ACC112 (cell line): ENCODE data around the gene RTF2.

Experiments
- H2AFZ ChIP-seq: fragments of 200-600 bp; sonication (generic); one replicate; pipeline ENCODE4 v1.6.0; 2017; ENCODE audit warnings: antibody characterized with exemption, low read length; ENCODE audit not compliant: unreplicated experiment
- H3K27ac ChIP-seq: fragments of 200-600 bp; sonication (generic); 2 replicates; pipeline ENCODE4 v1.5.1; 2014; ENCODE audit warnings: low read depth, mild to moderate bottlenecking, antibody characterized with exemption, low read length, moderate library complexity
- H3K27me3 ChIP-seq: fragments of 200-600 bp; sonication (generic); 2 replicates; pipeline ENCODE4 v1.6.1; 2014; ENCODE audit warnings: mild to moderate bottlenecking, antibody characterized with exemption, low read length, moderate library complexity, mixed read lengths; ENCODE audit not compliant: insufficient read depth
- H3K36me3 ChIP-seq: fragments of 200-600 bp; sonication (generic); 2 replicates; pipeline ENCODE4 v1.6.1; 2016; ENCODE audit warnings: mild to moderate bottlenecking, antibody characterized with exemption, low read length, moderate library complexity, mixed read lengths; ENCODE audit not compliant: insufficient read depth
- H3K4me1 ChIP-seq: fragments of 200-600 bp; sonication (generic); one replicate; pipeline ENCODE4 v1.6.1; 2016; ENCODE audit warnings: low read length, mixed read lengths; ENCODE audit not compliant: insufficient read depth, unreplicated experiment, control insufficient read depth
- H3K4me3 ChIP-seq: fragments of 200-600 bp; sonication (generic); 2 replicates; pipeline ENCODE4 v1.5.1; 2014; ENCODE audit warnings: mild to moderate bottlenecking, low read depth, low read length
- H3K79me2 ChIP-seq: fragments of 200-600 bp; sonication (generic); one replicate; pipeline ENCODE4 v1.6.0; 2016; ENCODE audit warnings: low read length; ENCODE audit not compliant: control insufficient read depth, unreplicated experiment, insufficient read depth

Gene RTF2

DNA sequence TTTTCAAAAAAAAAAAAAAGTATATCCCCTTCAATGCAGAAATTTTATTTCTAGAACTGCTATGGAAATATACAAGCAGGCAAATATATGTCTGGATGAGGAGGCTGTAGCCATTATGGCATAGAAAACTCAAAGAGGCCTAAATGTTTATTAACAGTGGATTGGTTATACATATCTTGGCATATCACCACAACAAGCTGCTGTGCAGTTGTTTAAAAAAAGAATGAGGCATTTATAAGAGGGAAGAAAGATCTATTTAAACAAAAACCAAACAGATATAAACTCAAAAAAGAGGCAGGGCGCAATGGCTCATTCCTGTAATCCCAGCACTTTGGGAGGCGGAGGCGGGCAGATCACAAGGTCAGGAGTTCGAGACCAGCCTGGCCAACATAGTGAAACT is 30.1 kb upstream of the RTF2 start:
- Histone ChIP-seq H3K27me3 (no peaks in the 10 kb centered on the region), H2AFZ (no peak overlapping the region), H3K27ac (no peak overlapping the region), H3K4me1 (peaks cover 11% of the 10 kb centered on the region), H3K4me3 (no peak overlapping the region), H3K36me3 (no peaks in the 10 kb centered on the region), H3K79me2 (no peaks in the 10 kb centered on the region)

GRCh38 chr20:56439771-56440291 is 28.6 kb upstream of the RTF2 start:
- Histone ChIP-seq H3K27ac (peak overlapping the region; percentile 67), H3K36me3 (no peaks in the 10 kb centered on the region)

DNA sequence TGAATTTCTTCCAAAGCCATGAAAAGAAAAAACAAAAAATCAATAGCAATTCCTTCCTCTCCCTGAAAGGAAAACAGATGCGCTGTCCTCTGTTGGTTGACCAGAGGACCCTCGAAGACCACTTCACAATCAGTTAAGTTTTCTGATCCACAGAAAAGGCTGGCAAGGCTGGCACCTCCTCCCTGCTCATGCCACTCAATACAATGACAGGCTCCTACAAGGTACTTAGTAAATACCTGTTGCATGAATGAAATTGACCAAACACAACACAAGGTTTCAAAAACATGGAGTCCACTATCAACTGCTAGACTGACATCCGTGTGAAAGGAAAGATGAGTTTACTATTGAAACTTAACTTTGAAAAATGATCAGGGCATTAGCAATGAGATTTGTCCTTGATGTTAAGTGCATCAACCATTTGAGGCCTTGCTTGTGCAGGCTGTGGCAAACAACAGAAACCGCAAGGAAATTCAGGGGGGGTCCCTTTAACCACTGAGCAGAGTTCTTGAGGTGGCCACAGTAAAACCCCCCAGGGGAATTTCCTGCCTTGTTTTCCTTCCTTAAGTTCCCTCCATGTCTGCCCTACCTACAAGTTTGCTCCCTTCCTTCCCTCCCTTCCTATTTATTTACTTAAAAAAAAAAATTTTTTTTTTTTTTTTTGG is 27.9 kb upstream of the RTF2 start:
- Histone ChIP-seq H3K36me3 (no peaks in the 10 kb centered on the region), H3K4me1 (peaks cover 11% of the 10 kb centered on the region), H3K4me3 (no peak overlapping the region), H3K27me3 (no peaks in the 10 kb centered on the region), H3K27ac (peak overlapping the region; percentile 67), H3K79me2 (no peaks in the 10 kb centered on the region), H2AFZ (peak overlapping the region; percentile 39)

More at GRCh38 chr20:56439771-56440291, 28.6 kb upstream of the RTF2 start:
- H3K79me2 ChIP-seq, result no peaks in the 10 kb centered on the region
- peak overlapping the region; percentile 39 for H2AFZ ChIP-seq
- no peak overlapping the region for H3K4me3 ChIP-seq
- peaks cover 11% of the 10 kb centered on the region for H3K4me1 ChIP-seq
- H3K27me3 ChIP-seq, result no peaks in the 10 kb centered on the region

- H3K27me3 ChIP-seq, result no peaks in the 10 kb centered on the region
- no peak overlapping the region for H3K4me3 ChIP-seq
- H3K79me2 ChIP-seq, result no peaks in the 10 kb centered on the region
- H3K4me1 ChIP-seq, result peaks cover 11% of the 10 kb centered on the region
- H2AFZ ChIP-seq, result no peak overlapping the region
- H3K27ac ChIP-seq, result no peak overlapping the region
- H3K36me3 ChIP-seq, result no peaks in the 10 kb centered on the region
These were observed 25.8 kb upstream of the RTF2 start for GRCh38 chr20:56442389-56443365.

DNA sequence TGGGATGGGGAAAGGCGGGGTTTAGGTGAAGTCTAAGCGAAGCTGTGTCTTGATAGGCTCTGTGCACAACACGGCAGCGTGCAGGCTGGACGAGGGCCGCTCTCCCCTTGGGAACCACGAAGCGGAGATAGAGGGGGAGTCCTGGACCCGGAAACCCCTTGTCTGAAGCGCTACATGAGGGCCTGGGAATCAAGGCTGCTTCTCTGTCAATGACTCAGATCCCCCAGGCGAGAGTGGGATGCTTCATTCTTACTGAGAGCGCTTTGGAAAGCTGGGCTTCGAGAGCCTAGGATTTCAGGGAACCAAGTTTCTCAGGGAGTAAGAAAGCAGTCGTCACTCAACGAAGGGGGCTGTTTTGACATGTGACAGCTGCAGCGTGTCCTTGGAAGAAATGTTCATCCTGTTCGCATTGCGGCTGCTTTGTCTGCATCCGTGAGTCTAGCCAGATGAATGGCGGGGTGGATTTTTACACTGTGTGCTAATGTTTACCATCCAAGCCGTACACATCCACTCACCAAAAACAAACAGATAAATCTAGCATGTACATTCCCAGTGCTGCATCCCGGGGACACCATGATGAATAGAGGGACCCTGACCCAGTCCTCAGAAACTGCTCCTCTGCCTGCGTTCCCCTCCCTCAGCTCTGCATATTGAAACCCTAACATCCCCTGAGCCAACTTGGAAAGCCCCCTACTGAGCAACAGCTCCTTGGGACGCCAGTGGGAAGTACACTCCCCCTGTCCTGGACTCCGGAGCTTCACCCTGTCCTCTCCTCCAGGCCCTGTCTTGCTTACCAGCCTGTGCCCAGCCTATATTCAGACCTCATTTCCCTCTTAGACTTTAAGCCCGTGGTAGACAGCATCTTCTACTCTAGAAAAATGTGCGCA is 24.5 kb upstream of the RTF2 start:
- H3K27ac ChIP-seq, result no peak overlapping the region
- H3K4me1 ChIP-seq, result peaks cover 11% of the 10 kb centered on the region
- no peaks in the 10 kb centered on the region for H3K79me2 ChIP-seq
- no peaks in the 10 kb centered on the region for H3K27me3 ChIP-seq
- no peak overlapping the region for H3K4me3 ChIP-seq
- no peak overlapping the region for H2AFZ ChIP-seq
- no peaks in the 10 kb centered on the region for H3K36me3 ChIP-seq

GRCh38 chr20:56445130-56445529 is 23.3 kb upstream of the RTF2 start:
- Histone ChIP-seq H3K79me2 (no peaks in the 10 kb centered on the region), H3K27me3 (no peaks in the 10 kb centered on the region), H3K36me3 (no peaks in the 10 kb centered on the region), H3K4me1 (peaks cover 4% of the 10 kb centered on the region), H3K4me3 (no peak overlapping the region), H2AFZ (no peak overlapping the region), H3K27ac (no peak overlapping the region)

DNA sequence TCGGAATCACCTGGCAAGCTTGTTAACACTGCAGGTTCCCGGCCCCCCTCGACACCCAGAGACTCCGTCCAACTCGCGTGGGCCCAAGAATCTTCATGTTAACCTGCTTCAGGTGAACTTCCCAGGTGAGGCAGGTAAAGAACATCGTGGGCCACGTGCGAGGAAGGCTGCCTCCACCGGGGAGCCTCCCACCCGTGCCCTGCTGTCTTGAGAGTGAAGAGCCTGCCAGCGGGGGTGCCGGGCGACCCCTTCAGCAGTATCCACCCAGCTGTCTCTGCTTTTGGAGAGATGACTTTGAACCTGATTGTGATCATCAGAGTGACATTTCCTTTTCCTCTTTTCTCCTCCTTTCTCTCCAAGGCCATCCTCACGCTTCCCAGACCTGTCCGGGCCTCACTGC is 22.9 kb upstream of the RTF2 start:
- H3K79me2 ChIP-seq, result no peaks in the 10 kb centered on the region
- H3K4me1 ChIP-seq, result no peaks in the 10 kb centered on the region
- no peaks in the 10 kb centered on the region for H3K36me3 ChIP-seq
- no peak overlapping the region for H3K27ac ChIP-seq
- H2AFZ ChIP-seq, result no peak overlapping the region
- no peak overlapping the region for H3K4me3 ChIP-seq
- no peaks in the 10 kb centered on the region for H3K27me3 ChIP-seq

DNA sequence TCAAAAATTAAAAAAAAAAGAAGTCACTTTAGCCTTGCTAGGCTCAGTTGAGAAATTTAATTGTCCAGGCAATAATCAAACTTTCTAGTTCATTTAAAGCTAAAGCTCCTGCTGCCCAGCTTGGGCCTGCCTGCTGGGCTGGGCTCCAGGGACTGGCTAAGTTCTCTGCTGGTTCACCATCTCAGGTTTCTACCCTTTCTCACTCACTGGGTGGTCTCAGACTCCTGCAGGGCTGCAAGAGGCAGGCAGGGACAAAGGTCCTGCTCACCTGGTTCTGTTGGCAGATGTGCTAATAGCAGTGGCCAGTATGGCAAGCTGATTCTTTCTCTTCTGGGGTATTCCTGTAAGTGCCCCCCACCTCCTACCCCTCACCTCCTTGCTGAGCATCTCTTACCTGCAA is 21.2 kb upstream of the RTF2 start:
- H2AFZ ChIP-seq, result no peak overlapping the region
- H3K27ac ChIP-seq, result no peak overlapping the region
- no peaks in the 10 kb centered on the region for H3K36me3 ChIP-seq
- no peaks in the 10 kb centered on the region for H3K4me1 ChIP-seq
- no peak overlapping the region for H3K4me3 ChIP-seq
- H3K27me3 ChIP-seq, result no peaks in the 10 kb centered on the region
- H3K79me2 ChIP-seq, result no peaks in the 10 kb centered on the region

GRCh38 chr20:56449459-56449858 is 19.0 kb upstream of the RTF2 start:
- Histone ChIP-seq H3K4me3 (no peak overlapping the region), H3K4me1 (no peaks in the 10 kb centered on the region), H3K27me3 (no peaks in the 10 kb centered on the region), H3K36me3 (no peaks in the 10 kb centered on the region), H2AFZ (no peak overlapping the region), H3K79me2 (no peaks in the 10 kb centered on the region), H3K27ac (no peak overlapping the region)

- no peaks in the 10 kb centered on the region for H3K4me1 ChIP-seq
These were observed 17.2 kb upstream of the RTF2 start for GRCh38 chr20:56451056-56451765.

More at GRCh38 chr20:56451056-56451765, 17.2 kb upstream of the RTF2 start:
- no peaks in the 10 kb centered on the region for H3K79me2 ChIP-seq
- no peak overlapping the region for H2AFZ ChIP-seq
- H3K27ac ChIP-seq, result no peak overlapping the region
- H3K27me3 ChIP-seq, result no peaks in the 10 kb centered on the region
- H3K36me3 ChIP-seq, result no peaks in the 10 kb centered on the region
- no peak overlapping the region for H3K4me3 ChIP-seq
